ENCODE results near the gene IKZF3. TPM values are rescaled to one million over a fixed set of nuclear protein-coding genes. Genes with fewer than 3 reads are reported as not detected.
"Not testable (repeated sequence)": the region's sequence is repeated elsewhere in the genome, so short reads cannot be mapped to it uniquely, and the experiment has no call there.

The IKZF3 gene
- total and polyA plus RNA-seq, 4 donors: 0.08 to 0.30 (median 0.18) TPM

- H3K36me3 ChIP-seq (ENCODE audit: control insufficient read depth, insufficient read depth, low read length): no peaks in the 10 kb centered on the region
- no peak overlapping the region for H3K4me3 ChIP-seq (ENCODE audit: low read depth, low read length)
- peaks cover 63% of the 10 kb centered on the region for H3K27me3 ChIP-seq (ENCODE audit: control insufficient read depth, insufficient read depth, low read length)
- no peak overlapping the region for H3K27ac ChIP-seq (ENCODE audit: low read depth, low read length)
- 66% methylated on average over 4 of the region's 7 CpGs for WGBS (ENCODE audit: insufficient coverage)
- peaks cover 10% of the 10 kb centered on the region for H3K4me1 ChIP-seq (ENCODE audit: control insufficient read depth, insufficient read depth, low read length)
- DNase-seq (ENCODE audit: low read depth in 4 of 6, low spot score in 6 of 6): no peak
- peaks cover 2% of the 10 kb centered on the region for H3K9me3 ChIP-seq (ENCODE audit: control insufficient read depth, insufficient read depth, low read length)
Measured at GRCh38 chr17:39863244-39863917, 731 bp downstream of the IKZF3 start.

GRCh38 chr17:39861235-39861634 is 2.9 kb downstream of the IKZF3 start:
- H3K4me3 ChIP-seq (ENCODE audit: low read depth, low read length): no peak overlapping the region
- no peak overlapping the region for H3K27ac ChIP-seq (ENCODE audit: low read depth, low read length)
- H3K4me1 ChIP-seq (ENCODE audit: control insufficient read depth, insufficient read depth, low read length): peaks cover 3% of the 10 kb centered on the region
- H3K9me3 ChIP-seq (ENCODE audit: control insufficient read depth, insufficient read depth, low read length): no peaks in the 10 kb centered on the region
- no peaks in the 10 kb centered on the region for H3K36me3 ChIP-seq (ENCODE audit: control insufficient read depth, insufficient read depth, low read length)
- H3K27me3 ChIP-seq (ENCODE audit: control insufficient read depth, insufficient read depth, low read length): peaks cover 46% of the 10 kb centered on the region
- 90% methylated on average over 4 of the region's 5 CpGs for WGBS (ENCODE audit: insufficient coverage)
- DNase-seq (ENCODE audit: low read depth in 4 of 6, low spot score in 6 of 6): no peak

GRCh38 chr17:39855911-39856649 is 8.0 kb downstream of the IKZF3 start:
- DNase-seq (ENCODE audit: low read depth in 4 of 6, low spot score in 6 of 6); H3K4me1 ChIP-seq (ENCODE audit: control insufficient read depth, insufficient read depth, low read length); H3K27me3 ChIP-seq (ENCODE audit: control insufficient read depth, insufficient read depth, low read length); H3K27ac ChIP-seq (ENCODE audit: low read depth, low read length); H3K36me3 ChIP-seq (ENCODE audit: control insufficient read depth, insufficient read depth, low read length); H3K4me3 ChIP-seq (ENCODE audit: low read depth, low read length); H3K9me3 ChIP-seq (ENCODE audit: control insufficient read depth, insufficient read depth, low read length): not testable (repeated sequence)
- no CpG with 5 or more reads among the region's 9 CpGs for WGBS (ENCODE audit: insufficient coverage)

- WGBS (ENCODE audit: insufficient coverage): 100% methylated on average over 1 of the region's 2 CpGs
- no peak for DNase-seq (ENCODE audit: low read depth in 4 of 6, low spot score in 6 of 6)
- Histone ChIP-seq H3K36me3 (ENCODE audit: control insufficient read depth, insufficient read depth, low read length) (no peaks in the 10 kb centered on the region), H3K9me3 (ENCODE audit: control insufficient read depth, insufficient read depth, low read length) (no peaks in the 10 kb centered on the region), H3K27me3 (ENCODE audit: control insufficient read depth, insufficient read depth, low read length) (no peaks in the 10 kb centered on the region), H3K27ac (ENCODE audit: low read depth, low read length) (no peak overlapping the region), H3K4me3 (ENCODE audit: low read depth, low read length) (no peak overlapping the region), H3K4me1 (ENCODE audit: control insufficient read depth, insufficient read depth, low read length) (no peaks in the 10 kb centered on the region)
Measured at GRCh38 chr17:39854909-39855308, 9.2 kb downstream of the IKZF3 start.

- peaks cover 3% of the 10 kb centered on the region for H3K27me3 ChIP-seq (ENCODE audit: control insufficient read depth, insufficient read depth, low read length)
- DNase-seq (ENCODE audit: low read depth in 4 of 6, low spot score in 6 of 6): no peak
- WGBS (ENCODE audit: insufficient coverage): 72% methylated on average over 3 of the region's 3 CpGs
- H3K9me3 ChIP-seq (ENCODE audit: control insufficient read depth, insufficient read depth, low read length): no peaks in the 10 kb centered on the region
- no peaks in the 10 kb centered on the region for H3K36me3 ChIP-seq (ENCODE audit: control insufficient read depth, insufficient read depth, low read length)
- H3K4me3 ChIP-seq (ENCODE audit: low read depth, low read length): no peak overlapping the region
- H3K27ac ChIP-seq (ENCODE audit: low read depth, low read length): no peak overlapping the region
- no peaks in the 10 kb centered on the region for H3K4me1 ChIP-seq (ENCODE audit: control insufficient read depth, insufficient read depth, low read length)
Measured at GRCh38 chr17:39852239-39852638, 11.9 kb downstream of the IKZF3 start.

- not testable (repeated sequence) for H3K27ac ChIP-seq (ENCODE audit: low read depth, low read length); H3K9me3 ChIP-seq (ENCODE audit: control insufficient read depth, insufficient read depth, low read length); H3K27me3 ChIP-seq (ENCODE audit: control insufficient read depth, insufficient read depth, low read length); DNase-seq (ENCODE audit: low read depth in 4 of 6, low spot score in 6 of 6); H3K36me3 ChIP-seq (ENCODE audit: control insufficient read depth, insufficient read depth, low read length); H3K4me1 ChIP-seq (ENCODE audit: control insufficient read depth, insufficient read depth, low read length); H3K4me3 ChIP-seq (ENCODE audit: low read depth, low read length)
Measured at GRCh38 chr17:39850186-39850585, 13.9 kb downstream of the IKZF3 start.

- no CpG with 5 or more reads among the region's 4 CpGs for WGBS (ENCODE audit: insufficient coverage)
- H3K36me3 ChIP-seq (ENCODE audit: control insufficient read depth, insufficient read depth, low read length): no peaks in the 10 kb centered on the region
- no peak overlapping the region for H3K27ac ChIP-seq (ENCODE audit: low read depth, low read length)
- H3K4me3 ChIP-seq (ENCODE audit: low read depth, low read length): no peak overlapping the region
- peaks cover 3% of the 10 kb centered on the region for H3K27me3 ChIP-seq (ENCODE audit: control insufficient read depth, insufficient read depth, low read length)
- DNase-seq (ENCODE audit: low read depth in 4 of 6, low spot score in 6 of 6): no peak
- no peaks in the 10 kb centered on the region for H3K9me3 ChIP-seq (ENCODE audit: control insufficient read depth, insufficient read depth, low read length)
- no peaks in the 10 kb centered on the region for H3K4me1 ChIP-seq (ENCODE audit: control insufficient read depth, insufficient read depth, low read length)
Measured at GRCh38 chr17:39848600-39848999, 15.5 kb downstream of the IKZF3 start.

- H3K27me3 ChIP-seq (ENCODE audit: control insufficient read depth, insufficient read depth, low read length): peaks cover 3% of the 10 kb centered on the region
Measured at GRCh38 chr17:39846205-39846604, 17.9 kb downstream of the IKZF3 start.

GRCh38 chr17:39845052-39845846 is 18.9 kb downstream of the IKZF3 start:
- no peaks in the 10 kb centered on the region for H3K4me1 ChIP-seq (ENCODE audit: control insufficient read depth, insufficient read depth, low read length)
- H3K27ac ChIP-seq (ENCODE audit: low read depth, low read length): no peak overlapping the region
- H3K36me3 ChIP-seq (ENCODE audit: control insufficient read depth, insufficient read depth, low read length): no peaks in the 10 kb centered on the region
- WGBS (ENCODE audit: insufficient coverage): 83% methylated on average over 2 of the region's 8 CpGs
- H3K9me3 ChIP-seq (ENCODE audit: control insufficient read depth, insufficient read depth, low read length): no peaks in the 10 kb centered on the region
- peaks cover 3% of the 10 kb centered on the region for H3K27me3 ChIP-seq (ENCODE audit: control insufficient read depth, insufficient read depth, low read length)
- peak in 2 of 6 donors; percentile 4 to 5 for DNase-seq (ENCODE audit: low read depth in 4 of 6, low spot score in 6 of 6)
- no peak overlapping the region for H3K4me3 ChIP-seq (ENCODE audit: low read depth, low read length)

More at GRCh38 chr17:39846205-39846604, 17.9 kb downstream of the IKZF3 start:
- Histone ChIP-seq H3K4me1 (ENCODE audit: control insufficient read depth, insufficient read depth, low read length) (no peaks in the 10 kb centered on the region), H3K9me3 (ENCODE audit: control insufficient read depth, insufficient read depth, low read length) (no peaks in the 10 kb centered on the region), H3K36me3 (ENCODE audit: control insufficient read depth, insufficient read depth, low read length) (no peaks in the 10 kb centered on the region), H3K27ac (ENCODE audit: low read depth, low read length) (no peak overlapping the region), H3K4me3 (ENCODE audit: low read depth, low read length) (no peak overlapping the region)
- no CpG with 5 or more reads among the region's 4 CpGs for WGBS (ENCODE audit: insufficient coverage)
- no peak for DNase-seq (ENCODE audit: low read depth in 4 of 6, low spot score in 6 of 6)
